Prostate gland (tissue), 2 donors: ENCODE data around the gene SLC2A2. TPM values are rescaled to one million over a fixed set of nuclear protein-coding genes. Genes with fewer than 3 reads are reported as not detected.

ENCODE experiments used
- small RNA-seq, 2 donors: library from RNA; depleted of rRNA; stranded (forward); fragments of <200 nt; gene quantifications; one replicate each; pipeline ENCODE3, GENCODE V24; 2016
- total RNA-seq, 2 donors: library from RNA; depleted of rRNA; stranded (reverse); fragments of >200 nt; gene quantifications; one replicate each; pipeline ENCODE4 v1.1.0, GENCODE V29; 2016

SLC2A2 gene
- total RNA-seq, 2 donors from 2014 or later, result not detected

Small RNA genes within 50 kb of the gene (small RNA-seq; reads per million reads assigned to genes)
- gene RNU1-70P, result 0 reads per million in 2 donors

Other genes with a start within 250 kb of the SLC2A2 start
- gene RPL22L1, start 156.5 kb downstream of the SLC2A2 start, total RNA-seq, result 10 to 100 TPM; 17.8 to 60.8 TPM
- gene EIF5A2, start 118.1 kb downstream of the SLC2A2 start, total RNA-seq, result 1 to 10 TPM; 1.3 to 3.1 TPM